Measurements from ENCODE around the gene WNT10A.
"Not testable (repeated sequence)": the region's sequence is repeated elsewhere in the genome, so short reads cannot be mapped to it uniquely, and the experiment has no call there.

WNT10A gene

DNA sequence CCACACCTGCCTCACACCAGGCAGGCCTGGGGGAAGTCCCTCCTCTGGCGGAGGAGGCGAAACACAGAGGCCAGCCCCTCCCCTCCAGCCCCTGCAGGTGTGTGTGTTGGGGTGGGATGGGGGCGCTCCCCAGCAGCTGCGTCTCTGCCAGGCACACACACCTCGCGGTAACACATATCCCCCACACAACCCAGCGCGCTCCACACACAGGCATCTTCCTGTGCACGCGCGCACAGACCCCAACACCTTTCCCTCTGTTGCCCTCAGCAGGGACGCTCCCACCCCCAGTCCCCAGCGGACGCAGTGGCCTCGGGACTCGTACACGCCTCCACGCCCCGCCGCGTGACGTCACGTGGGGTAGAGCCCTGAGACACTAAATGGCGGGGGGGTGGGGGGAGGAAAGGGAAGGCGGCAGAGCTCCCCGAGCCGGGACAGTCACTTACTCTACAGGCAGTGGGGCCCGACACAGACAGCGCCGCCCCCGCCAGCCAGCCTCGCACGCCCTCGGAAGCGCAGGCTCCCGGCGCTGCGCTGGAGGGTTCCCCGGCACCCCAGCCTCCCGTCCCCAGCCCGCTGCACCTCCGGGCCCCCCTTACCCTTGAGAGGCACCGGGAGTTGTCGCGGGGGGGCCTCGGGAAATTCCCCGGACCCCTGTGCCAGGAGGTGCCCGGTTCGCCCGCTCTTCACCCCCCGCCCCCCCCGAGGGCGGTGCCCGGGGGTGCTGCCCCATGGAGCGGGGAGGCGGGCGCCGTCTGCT lies at the start of gene WNT10A:
WNT10A (plus strand) TSS at position 751 of the 757 bp plus-strand sequence. CDS start 144 bp downstream, outside the sequence.
- DNase-seq, result no peak

DNA sequence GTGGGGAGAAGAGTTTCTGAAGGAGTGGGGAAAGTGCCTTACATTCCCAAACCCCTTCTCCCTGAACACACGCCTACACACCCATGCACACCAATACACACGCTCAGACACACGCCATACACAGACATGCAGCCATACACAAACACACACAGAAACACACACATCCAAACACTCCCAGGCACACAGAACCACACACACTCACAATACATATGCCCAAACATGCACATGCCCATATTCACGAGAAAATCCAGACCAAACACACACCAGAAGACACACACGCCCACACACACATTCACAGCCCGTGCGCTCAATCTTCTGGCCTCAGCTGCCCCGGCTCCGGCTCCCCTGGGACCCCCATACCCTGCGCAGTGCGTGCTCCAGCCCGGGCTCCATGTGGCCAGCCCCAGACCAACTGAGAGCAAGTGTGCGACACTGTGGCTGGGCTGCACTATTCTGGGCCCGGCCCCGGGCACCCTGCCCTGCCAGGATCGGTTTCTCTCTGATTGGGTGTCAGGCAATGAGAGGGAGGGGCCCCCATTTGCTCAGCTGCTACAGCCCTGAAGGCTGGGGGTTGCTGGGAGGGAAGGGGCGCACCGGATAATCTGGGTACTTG lies 49.2 kb upstream of the WNT10A start, which contains the start of gene PRKAG3:
PRKAG3 (minus strand) TSS at position 426 of the 613 bp plus-strand sequence.
- no peak for DNase-seq

DNA sequence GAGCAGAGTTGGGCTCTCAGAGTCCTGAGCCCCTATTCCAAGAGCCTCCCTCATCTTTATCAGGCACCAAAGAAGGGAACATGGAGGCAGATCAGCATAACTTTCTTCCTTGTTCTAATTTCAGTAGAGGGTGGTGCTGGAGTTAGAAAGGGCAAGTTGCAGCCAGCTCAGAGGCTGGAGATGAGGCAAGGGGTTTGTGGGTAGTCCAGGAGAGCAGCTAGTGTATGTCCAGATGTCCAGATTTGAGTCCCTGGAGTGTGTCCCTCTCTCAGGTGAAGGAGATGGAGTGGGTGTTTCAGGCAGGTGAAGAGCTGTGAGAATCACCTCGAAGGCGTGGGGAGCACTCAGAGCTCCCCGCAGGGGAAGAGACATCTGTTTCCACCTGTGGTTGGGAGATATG lies 48.6 kb upstream of the WNT10A start:
- DNase-seq, result no peak

DNA sequence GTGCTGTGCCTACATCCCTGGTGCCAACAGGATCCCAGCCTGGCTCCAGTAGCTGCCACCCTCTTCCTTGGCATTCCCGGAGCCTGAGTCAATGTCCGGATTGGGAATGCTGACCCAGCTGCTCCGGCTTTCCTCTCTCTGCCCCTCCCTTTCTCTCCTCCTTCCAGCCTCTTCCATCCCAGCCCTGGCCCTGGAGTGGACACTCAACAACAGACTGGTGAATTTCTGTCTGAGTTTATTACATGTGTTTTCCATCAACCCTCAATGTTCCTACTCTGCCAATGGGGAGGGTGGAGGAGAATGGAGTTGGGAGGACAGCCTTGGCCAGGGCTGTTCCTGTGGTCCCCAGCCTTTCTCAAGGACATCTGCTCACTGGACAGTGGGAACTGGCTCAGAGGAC lies 48.1 kb upstream of the WNT10A start:
- DNase-seq, result no peak

DNA sequence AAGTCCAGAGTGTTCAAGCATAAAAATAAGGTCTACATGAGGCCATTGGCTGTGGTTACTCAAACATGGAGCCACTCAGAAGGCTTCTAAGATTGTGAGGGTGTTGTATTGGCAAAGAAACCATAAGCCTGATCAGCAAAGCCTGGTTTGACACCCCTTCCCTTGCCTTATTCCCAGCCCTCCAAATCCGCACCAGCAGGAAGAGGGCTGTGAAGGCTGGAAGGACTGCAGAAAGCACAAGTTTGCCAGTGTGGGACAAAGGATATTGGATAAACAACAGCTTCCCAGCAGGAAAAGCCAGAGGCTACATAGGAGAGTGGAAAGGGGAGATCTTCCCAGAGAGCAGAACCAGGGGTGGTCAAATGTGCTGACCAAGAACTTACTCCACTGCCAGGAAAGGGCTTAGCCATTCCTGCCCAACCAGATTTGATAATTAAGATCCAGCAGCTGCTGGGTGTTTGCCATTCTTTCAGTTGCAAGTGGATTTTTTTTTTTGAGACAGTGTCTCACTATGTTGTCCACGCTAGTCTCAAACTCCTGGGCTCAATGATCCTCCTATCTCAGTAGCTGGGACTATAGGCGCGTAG lies 47.5 kb upstream of the WNT10A start:
- no peak for DNase-seq

DNA sequence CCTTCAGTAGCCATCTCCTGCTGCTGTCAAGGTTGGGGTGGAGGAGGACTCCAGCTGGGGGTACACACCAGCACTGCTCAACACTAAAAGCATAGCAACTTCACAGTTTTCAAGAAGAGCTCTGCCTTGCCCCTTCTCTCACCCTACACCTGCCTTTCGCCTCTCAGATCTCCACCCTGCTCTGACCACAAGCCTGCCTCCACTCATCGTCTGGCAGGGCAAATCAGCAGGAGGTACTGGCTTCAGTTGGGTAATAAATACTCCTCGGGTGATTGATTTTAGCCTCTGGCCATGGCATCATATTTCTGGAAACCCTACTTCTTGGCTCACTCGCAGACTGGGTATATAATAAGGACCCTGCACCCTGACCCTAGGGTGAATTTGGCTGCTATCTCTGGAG lies 46.0 kb upstream of the WNT10A start:
- no peak for DNase-seq

DNA sequence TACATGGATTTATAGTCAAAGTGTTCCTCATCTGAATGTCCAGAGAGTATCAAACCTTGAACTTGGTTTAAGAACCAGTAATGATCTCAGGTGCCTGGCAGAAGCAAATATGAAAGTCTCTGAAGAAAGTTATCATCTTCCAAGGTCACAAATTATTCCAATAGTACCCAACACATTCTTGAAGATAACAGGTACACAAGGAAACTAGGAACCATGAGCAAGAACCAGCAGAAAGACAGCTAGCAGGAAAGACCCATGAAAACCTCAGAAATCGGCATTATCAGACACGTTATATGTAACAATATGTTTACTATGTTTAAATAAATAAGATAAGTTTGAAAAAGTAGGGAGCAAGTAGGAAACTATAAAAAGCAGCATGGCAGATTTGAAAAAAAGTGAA lies 43.2 kb upstream of the WNT10A start:
- DNase-seq, result no peak

DNA sequence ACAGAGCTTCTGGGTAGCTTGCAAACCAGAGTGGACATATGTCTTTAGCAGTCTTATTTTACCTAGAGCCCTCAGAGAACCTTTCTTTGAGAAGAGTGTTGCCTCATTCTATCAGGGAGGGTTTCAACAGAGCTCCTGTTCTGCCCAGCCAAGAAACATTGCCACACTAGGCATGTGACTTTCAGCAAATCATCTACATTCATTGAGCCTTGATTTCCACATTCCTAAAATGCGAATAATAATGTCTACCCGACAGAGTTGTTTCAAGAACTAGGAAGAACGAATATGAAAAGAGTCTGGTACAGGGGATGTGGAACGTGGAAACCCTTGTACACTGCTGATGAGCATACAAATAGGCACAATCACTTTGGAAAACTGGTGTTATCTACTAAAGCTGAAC lies 41.2 kb upstream of the WNT10A start:
- DNase-seq, result no peak

DNA sequence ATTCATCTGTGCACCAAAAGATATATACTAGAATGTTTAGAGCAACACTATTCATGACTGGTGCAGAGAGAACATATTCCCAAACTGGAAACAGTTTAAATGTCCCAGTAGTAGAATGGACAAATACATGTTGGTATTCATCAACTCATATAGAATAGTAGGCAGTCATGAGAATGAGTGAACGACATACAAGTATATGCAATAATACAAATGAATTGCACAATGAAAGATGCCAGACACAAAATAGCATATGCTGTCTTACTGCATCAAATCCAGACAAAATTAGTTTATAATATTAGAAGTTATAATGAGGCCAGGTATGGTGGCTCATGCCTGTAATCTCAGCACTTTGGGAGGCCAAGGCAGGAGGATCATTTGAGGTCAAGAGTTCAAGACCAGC lies 40.8 kb upstream of the WNT10A start:
- no peak for DNase-seq

DNA sequence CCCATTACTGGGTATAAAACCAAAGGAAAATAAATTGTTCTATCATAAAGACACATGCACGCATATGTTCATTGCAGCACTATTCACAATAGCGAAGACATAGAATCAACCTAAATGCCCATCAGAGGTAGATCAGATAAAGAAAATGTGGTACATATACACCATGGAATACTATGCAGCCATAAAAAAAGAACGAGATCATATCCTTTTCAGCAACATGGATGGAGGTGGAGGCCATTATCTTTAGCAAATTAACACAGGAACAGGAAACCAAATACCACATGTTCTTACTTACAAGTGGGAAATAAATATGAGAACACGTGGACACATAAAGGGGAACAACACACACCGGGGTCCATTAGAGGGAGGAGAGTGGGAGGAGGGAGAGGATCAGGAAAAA lies 36.3 kb upstream of the WNT10A start:
- not testable (repeated sequence) for DNase-seq

DNA sequence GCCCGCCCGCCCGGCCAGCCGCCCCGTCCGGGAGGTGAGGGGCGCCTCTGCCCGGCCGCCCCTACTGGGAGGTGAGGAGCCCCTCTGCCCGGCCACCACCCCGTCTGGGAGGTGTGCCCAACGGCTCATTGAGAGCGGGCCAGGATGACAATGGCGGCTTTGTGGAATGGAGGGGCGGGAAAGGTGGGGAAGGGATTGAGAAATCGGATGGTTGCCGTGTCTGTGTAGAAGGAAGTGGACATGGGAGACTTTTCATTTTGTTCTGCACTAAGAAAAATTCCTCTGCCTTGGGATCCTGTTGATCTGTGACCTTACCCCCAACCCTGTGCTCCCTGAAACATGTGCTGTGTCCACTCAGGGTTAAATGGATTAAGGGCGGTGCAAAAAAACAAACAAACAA lies 33.7 kb upstream of the WNT10A start:
- DNase-seq, result not testable (repeated sequence)

DNA sequence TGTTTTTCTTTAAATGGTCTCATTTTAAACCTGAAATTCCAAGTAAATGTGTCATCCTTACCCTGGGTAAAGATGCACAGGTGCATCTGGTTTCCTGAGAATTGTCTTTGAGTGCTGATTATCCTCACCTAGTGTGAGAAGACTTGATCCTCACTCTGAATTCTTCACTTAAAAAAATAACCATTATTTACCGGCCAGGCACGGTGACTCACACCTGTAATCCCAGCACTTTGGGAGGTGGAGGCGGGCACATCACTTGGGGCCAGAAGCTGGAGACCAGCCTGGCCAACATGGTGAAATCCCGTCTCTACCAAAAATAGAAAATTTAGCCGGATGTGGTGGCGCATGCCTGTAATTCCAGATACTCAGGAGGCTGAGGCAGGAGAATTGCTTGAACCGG lies 30.9 kb upstream of the WNT10A start:
- no peak for DNase-seq

DNA sequence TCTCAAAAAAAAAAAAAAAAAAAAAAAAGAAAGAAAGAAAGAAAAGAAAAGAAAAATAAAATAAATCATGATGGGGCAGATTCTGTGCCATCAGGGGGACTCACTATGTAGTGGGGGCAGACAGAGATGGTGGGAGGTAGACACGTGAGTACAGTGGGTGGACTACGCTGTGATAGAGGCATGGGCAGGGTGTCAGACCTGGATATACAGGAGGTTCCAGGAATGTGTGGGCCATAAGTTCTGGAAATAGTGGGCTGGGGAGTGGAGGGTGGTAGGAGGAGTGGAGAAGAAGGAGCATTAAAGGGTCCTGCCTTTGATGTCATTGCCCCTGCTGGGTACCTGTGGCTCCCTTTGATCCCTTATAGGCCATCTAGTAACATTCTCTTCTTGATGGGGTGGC lies 29.9 kb upstream of the WNT10A start:
- no peak for DNase-seq

DNA sequence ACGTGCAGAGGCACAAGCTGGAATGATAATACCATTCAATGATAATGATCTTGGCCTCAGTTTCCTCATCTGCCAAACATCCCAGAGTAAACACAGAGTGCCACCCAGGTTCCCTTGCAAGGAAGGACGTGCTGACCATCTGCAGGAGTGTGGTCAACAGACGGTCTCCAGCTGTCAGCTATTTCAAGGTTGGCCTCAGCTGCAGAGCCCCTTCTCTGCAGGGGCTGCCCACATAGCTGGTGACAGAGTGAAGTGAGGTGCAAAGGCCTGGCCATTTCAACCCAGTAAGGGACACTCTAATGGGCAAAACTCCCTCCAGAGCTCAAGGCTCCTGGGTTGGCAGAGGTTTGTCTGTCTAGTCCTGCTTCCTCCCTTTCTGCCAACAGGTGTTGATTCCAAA lies 29.4 kb upstream of the WNT10A start:
- DNase-seq, result no peak

DNA sequence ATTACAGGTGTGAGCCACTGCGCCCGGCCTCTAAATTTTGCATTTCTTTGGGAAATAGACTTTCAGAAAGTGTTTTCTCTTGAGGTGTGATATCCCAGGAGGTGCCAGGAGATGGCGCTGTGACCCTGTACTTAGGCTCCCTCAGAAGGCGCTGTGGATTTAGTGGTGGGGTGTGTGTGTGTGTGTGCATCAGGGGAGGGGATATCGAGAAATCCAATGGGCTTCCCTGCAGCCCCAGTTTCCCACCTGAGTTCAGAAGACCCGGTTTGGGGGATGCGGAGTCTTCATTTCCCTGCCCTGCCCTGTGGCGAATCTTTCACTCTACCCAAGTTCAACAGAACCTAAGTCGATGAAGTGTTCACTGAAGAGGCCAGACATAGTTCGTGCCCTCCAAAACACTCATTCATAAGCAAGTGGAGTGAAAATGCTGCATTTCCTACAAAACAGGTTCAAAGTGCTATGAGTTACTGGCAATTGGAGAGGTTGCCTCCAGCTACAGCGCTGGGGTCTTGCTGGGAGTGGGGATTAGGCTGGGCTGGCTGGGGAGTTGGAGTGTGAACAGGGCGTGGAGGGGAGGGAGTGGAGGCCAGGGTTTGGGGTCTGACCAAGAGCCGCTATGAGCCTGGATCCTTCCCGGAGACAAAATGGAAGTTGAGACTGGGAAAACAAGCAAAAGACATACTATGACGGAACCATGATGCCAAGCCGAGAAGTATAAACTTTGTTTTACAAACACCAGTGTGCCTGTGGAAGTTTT lies 27.6 kb upstream of the WNT10A start:
- DNase-seq, result peak; percentile 72

DNA sequence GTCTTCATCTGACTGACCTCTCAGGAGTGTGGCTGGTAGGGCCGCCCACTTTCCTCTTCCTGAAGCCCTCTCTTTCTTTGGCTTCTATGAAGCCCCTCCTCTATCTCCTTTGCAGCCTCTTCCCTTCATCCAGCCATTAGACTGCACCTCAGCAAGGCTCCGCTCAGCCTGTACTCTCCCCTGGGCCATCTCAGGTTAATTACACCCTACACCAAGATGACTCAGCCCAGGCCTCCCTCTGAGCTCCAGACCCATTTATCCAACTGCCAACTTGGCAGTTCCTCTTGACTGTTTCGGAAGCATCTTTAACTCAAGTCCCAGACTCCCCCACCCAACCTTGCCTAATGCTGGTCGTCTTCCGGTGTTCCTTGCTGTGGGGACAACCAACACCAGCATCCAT lies 26.9 kb upstream of the WNT10A start:
- peak; percentile 89 for DNase-seq

DNA sequence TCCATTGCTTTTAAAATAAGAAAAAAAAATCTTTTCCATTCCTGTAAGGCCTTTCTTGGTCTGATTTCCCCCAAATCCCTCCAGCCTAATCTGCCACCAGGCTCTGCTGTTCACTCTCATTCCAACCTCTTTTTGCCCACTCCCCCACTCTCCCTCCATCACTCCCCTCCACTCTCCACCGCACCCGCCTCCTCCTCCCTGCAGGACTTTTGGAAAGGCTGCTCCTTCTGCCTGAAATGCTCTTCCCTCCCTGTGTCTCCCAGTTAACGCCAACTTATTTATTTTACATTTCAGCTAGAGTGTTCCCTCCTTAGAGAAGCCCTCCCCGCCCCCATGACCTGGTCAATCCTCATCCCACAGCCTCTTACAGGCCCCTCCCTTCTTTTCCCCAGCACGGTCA lies 25.8 kb upstream of the WNT10A start:
- DNase-seq, result no peak

DNA sequence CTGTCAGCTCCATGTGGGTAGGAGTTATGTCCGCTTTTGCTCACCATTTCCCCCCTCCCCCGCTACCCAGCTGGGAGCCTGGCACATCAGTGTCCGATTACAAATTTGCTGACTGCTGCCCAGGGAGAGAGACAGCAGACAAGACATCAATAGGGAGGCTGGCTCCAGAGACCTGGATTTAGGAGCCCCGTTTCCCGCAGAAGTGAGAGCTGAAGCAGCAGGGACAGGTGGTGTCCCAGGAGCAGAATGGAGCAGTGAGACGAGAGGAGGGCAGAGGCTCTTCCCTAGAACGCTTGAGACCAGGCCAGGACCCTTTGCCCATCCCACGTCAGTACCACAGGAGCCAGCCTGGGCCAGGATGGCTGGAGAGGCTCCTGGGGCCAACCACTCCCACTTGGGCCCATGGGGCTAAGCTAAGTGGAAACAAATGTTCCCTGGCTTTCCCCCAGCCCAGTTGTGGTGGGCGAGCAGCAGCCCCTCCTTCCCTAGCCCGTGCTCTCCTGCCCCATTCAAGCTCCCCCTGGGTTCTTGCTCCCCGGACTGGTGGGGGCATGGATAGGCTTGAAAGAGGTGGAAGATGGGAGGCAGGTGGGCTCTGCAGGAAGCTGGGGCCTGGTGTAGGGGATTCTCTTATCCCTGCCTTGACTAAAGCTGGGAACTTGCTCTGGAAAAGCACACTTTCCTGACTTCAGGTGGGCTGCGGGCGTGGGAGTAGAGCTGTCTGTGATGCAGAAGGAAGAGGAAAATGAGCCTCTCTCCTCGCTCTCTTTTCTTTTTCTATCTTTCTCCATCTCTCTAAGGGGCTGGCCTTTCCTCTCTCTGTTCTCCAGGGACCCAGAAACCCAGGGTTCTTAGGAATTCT lies 25.1 kb upstream of the WNT10A start:
- DNase-seq, result no peak

DNA sequence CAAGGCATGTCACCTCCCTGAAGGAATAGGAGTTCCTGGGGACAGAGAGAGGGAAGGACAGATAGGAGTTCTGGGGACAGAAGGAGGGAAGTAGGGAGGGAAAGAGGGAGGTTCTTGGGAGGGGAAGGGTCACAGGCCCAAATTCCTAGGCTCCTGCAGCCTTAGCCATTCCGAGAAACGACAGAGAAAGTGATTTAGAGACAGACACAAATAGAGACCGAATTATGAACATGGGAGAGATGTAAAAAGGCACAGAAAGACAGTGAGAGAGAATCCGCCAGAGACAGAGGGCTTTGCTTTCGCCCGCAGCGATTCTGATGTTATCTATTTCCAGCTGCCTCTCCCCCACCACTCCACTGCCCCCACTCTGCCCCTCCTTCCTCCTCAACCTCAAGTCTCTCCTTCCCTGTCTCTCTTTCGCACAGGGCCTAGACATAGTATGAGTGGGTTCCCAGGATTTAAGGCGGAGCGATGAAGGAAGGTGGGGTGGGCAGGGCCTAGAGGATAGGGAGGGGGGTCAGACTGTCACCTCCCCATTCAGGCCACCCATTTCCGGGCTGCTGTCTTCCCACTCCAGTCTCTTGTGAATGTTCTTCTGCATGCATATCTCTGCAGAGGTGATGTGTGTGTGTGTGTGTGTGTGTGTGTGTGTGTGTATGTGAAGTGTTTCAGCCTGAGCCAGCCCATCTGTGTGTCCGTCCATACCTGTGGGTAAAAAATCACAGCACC lies 24.3 kb upstream of the WNT10A start:
- DNase-seq, result no peak

DNA sequence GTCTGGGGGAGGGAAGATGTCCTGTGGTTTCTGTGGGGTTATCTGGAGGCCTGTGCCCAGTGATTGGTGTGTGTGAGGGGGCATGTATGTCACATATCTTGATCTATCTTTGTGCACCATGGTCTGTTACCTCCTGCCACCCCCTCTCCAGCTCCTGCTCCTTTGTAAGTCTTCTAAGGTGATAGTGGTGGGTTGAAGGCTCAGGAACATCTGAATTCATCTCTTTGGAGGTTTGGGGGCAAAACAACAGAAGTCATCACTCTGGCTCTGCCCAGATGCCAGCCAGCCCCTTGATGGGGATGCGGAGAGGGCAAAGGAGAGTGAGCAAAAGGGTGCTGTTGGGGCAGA lies 23.8 kb upstream of the WNT10A start:
- DNase-seq, result no peak

DNA sequence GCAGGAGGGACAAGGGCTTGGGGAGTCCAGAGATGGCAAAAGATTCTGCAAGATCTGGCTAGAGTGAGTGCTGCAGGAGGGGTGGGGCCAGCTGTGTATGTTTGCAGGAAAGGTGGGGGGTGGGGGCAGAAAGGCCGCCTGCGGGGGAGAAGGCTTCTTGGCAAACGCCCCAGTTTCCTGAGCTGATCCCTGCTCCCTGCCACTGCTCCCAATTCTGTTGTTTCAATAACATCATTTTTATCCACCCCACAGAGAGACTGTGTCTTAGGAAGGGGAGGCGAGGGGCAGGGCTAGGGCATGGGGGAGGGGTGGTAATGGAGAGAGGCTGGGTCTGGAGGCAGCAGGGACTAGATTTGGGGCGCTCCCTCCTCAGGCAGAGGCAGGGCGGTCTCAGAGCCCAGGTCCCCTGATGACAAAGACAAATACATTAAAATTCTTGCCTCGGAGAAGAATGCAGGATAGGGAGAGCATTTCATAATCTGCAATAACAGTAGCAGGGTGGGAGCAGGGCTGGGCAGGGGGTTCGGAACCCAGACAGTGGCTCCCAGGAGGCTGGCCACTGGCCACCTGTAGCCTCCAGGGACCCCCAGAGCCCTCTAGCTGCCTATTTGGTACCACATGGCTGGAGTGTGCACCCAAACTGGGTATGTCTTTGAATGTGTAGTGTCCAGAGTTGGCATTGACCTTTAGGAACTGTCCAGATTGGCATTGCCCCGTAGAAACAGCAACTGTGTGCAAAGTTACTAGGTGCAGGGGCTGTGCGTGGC lies 23.1 kb upstream of the WNT10A start:
- DNase-seq, result peak; percentile 30
